Mesothelial cell of epicardium (in vitro differentiated cells): Measurements from ENCODE around the gene NPIPB8. TPM values are rescaled to one million over a fixed set of nuclear protein-coding genes. Genes with fewer than 3 reads are reported as not detected.
"Not testable (repeated sequence)": the region's sequence is repeated elsewhere in the genome, so short reads cannot be mapped to it uniquely, and the experiment has no call there.

Source experiments
- DNase-seq, 2 experiments: peaks; one replicate each; pipeline ENCODE4 v3.0.0; 2021; ENCODE audit warnings: low spot score in 2 of 2; ENCODE audit not compliant: unreplicated experiment in 2 of 2
- H3K27ac Mint-ChIP-seq: 2 replicates; pipeline ENCODE4 v1.8.0; 2021; ENCODE audit warnings: mixed read lengths
- H3K27me3 Mint-ChIP-seq: 2 replicates; pipeline ENCODE4 v1.8.0; 2021; ENCODE audit warnings: low read depth, mixed read lengths
- H3K36me3 Mint-ChIP-seq: 2 replicates; pipeline ENCODE4 v1.8.0; 2021; ENCODE audit warnings: mixed read lengths
- H3K4me1 Mint-ChIP-seq: 2 replicates; pipeline ENCODE4 v1.8.0; 2021; ENCODE audit warnings: mixed read lengths
- H3K4me3 Mint-ChIP-seq: 2 replicates; pipeline ENCODE4 v1.8.0; 2021; ENCODE audit warnings: mild to moderate bottlenecking, moderate library complexity, mixed read lengths
- H3K9me3 Mint-ChIP-seq: 2 replicates; pipeline ENCODE4 v1.8.0; 2021; ENCODE audit warnings: mixed read lengths
- CTCF ChIP-seq: fragments of 200-600 bp; sonication (generic); IDR thresholded peaks from one replicate; pipeline ENCODE4 v1.5.0; 2021; ENCODE audit warnings: antibody characterized with exemption; ENCODE audit not compliant: unreplicated experiment
- total RNA-seq: library from RNA; stranded (reverse); gene quantifications from 3 replicates; pipeline ENCODE4 v1.2.1, GENCODE V29; 2021

NPIPB8 gene
- 0.16 to 1.2 TPM (median 0.49 TPM) in 3 replicates for total RNA-seq

- H3K27me3 Mint-ChIP-seq, H3K27ac Mint-ChIP-seq, H3K36me3 Mint-ChIP-seq: not testable (repeated sequence)
Observed at GRCh38 chr16:28637765-28638164, at the start of gene NPIPB8. NPIPB8 (plus strand) TSS chr16:28638065; CDS start chr16:28638361, 296 bp downstream.

DNA sequence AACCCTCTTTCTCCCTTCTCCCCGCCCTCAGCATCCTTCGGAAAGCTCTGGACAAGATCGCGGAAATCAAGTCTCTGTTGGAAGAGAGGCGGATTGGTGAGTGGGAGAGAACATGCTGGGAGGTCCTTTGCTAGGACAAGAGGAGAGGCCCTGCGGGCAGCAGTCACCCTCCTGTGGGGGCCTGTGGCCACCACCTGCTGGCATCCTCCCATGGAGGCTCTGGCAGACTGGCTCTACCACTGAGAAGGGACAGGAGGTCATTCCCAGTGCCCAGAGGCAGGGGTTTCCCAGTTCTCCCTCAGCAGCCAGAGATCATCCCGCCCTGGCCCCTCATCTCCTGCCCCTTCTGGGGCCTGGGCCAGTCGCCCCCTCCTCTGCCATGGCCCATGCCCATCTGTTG is 48.8 kb upstream of the NPIPB8 start:
- Mint-ChIP-seq H3K27ac (no peak overlapping the region), H3K27me3 (no peaks in the 10 kb centered on the region), H3K4me1 (no peaks in the 10 kb centered on the region), H3K4me3 (no peak overlapping the region), H3K36me3 (peaks cover 39% of the 10 kb centered on the region), H3K9me3 (no peaks in the 10 kb centered on the region)
- DNase-seq: no peak
- TF ChIP-seq CTCF: no peak

More at GRCh38 chr16:28637765-28638164, at the start of gene NPIPB8:
- not testable (repeated sequence) for H3K4me3 Mint-ChIP-seq, DNase-seq, H3K4me1 Mint-ChIP-seq, H3K9me3 Mint-ChIP-seq

GRCh38 chr16:28589930-28590329 is 47.9 kb upstream of the NPIPB8 start:
- Mint-ChIP-seq H3K4me1 (no peaks in the 10 kb centered on the region), H3K36me3 (peaks cover 36% of the 10 kb centered on the region), H3K27me3 (no peaks in the 10 kb centered on the region), H3K27ac (no peak overlapping the region), H3K4me3 (no peak overlapping the region), H3K9me3 (no peaks in the 10 kb centered on the region)
- TF ChIP-seq CTCF: no peak
- DNase-seq: no peak

DNA sequence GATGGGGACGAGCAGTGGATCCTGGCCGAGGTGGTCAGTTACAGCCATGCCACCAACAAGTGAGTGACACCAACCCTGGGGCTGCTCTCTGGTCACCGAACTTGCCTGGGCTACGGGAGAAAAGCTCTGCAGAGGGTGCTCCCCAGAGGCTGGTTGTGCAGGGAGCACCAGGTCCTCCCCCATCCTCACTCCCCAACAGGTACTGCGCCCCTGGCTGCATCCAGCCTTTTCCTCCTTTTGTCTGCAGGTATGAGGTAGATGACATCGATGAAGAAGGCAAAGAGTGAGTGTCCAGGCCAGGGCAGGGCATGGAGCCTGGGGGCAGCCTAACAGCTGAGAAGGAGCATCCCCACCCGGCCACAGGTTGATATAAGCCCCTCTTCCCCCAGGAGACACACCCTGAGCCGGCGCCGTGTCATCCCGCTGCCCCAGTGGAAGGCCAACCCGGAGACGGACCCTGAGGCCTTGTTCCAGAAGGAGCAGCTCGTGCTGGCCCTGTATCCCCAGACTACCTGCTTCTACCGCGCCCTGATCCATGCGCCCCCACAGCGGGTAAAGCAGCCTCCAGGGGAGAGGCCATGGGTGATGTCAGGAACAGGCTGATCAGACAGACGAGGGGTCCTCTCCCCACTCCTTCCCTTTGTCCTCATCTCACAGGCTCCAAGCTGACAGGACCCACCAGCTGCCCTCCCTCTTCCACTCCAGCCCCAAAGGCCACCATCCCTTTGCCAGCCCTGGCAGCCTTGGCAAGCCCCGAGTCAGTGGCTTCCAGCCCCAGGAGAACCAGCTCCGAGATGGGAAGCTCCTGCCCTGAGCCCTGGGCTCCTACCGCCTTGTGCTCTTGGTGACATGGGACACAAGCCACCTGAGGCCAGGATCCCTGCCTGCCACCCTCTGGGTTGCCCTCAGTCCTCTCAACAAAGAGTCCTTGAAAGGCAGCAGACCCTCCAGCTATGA is 47.2 kb upstream of the NPIPB8 start:
- no peaks in the 10 kb centered on the region for H3K27me3 Mint-ChIP-seq
- DNase-seq: no peak
- H3K36me3 Mint-ChIP-seq: peaks cover 32% of the 10 kb centered on the region
- TF ChIP-seq CTCF: no peak
- H3K4me3 Mint-ChIP-seq: no peak overlapping the region
- H3K9me3 Mint-ChIP-seq: no peaks in the 10 kb centered on the region
- H3K27ac Mint-ChIP-seq: no peak overlapping the region
- no peaks in the 10 kb centered on the region for H3K4me1 Mint-ChIP-seq

- Mint-ChIP-seq H3K4me3 (no peak overlapping the region), H3K27ac (no peak overlapping the region), H3K4me1 (peaks cover 2% of the 10 kb centered on the region), H3K9me3 (no peaks in the 10 kb centered on the region), H3K27me3 (no peaks in the 10 kb centered on the region), H3K36me3 (peaks cover 29% of the 10 kb centered on the region)
- no peak for TF ChIP-seq CTCF
- no peak for DNase-seq
Observed at GRCh38 chr16:28591355-28591754, 46.5 kb upstream of the NPIPB8 start.

GRCh38 chr16:28592511-28592910 is 45.4 kb upstream of the NPIPB8 start:
- peaks cover 12% of the 10 kb centered on the region for H3K4me1 Mint-ChIP-seq
- H3K4me3 Mint-ChIP-seq: no peak overlapping the region
- H3K36me3 Mint-ChIP-seq: peaks cover 23% of the 10 kb centered on the region
- H3K9me3 Mint-ChIP-seq: no peaks in the 10 kb centered on the region
- peak overlapping the region; percentile 11 for H3K27ac Mint-ChIP-seq
- no peaks in the 10 kb centered on the region for H3K27me3 Mint-ChIP-seq
- DNase-seq: no peak
- no peak for TF ChIP-seq CTCF
